HL-60 (cell line): ENCODE results near the gene LMF1.

Experiments used
- GABPA ChIP-seq: IDR thresholded peaks from 2 replicates; pipeline ENCODE4 v1.6.1; 2012; ENCODE audit warnings: low read depth
- POLR2AphosphoS5 ChIP-seq: IDR thresholded peaks from 2 replicates; pipeline ENCODE4 v1.6.1; 2012; ENCODE audit warnings: low read depth
- TF ChIP-seq, protein P1 (sequence below): IDR thresholded peaks from one replicate; pipeline ENCODE4 v1.5.1; 2011; ENCODE audit warnings: low read length, control low read depth, inconsistent platforms; ENCODE audit not compliant: insufficient read depth

DNA sequence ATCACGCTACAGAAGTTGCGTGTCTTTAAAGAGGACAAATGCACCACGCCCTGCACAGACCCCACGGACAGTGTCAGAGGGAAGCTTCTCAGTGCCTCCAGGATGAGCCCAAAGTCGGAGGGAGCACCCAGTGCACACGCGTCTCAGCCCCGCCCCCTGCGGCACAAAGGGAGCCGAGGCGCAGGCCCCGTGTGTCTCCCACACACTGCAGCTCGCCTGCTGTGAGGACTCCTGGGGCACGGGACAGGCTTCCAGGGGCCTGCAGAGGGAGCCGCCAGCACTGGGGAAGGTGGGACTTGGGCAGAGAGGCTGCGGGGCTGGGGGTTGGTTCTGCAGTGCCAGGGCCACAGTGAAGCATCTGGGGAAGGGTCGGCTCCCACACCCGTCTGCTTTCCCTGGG, 77.4 kb downstream of the LMF1 start:
- TF ChIP-seq POLR2AphosphoS5 (no peak), GABPA (no peak)
- TF ChIP-seq, protein P1, sequence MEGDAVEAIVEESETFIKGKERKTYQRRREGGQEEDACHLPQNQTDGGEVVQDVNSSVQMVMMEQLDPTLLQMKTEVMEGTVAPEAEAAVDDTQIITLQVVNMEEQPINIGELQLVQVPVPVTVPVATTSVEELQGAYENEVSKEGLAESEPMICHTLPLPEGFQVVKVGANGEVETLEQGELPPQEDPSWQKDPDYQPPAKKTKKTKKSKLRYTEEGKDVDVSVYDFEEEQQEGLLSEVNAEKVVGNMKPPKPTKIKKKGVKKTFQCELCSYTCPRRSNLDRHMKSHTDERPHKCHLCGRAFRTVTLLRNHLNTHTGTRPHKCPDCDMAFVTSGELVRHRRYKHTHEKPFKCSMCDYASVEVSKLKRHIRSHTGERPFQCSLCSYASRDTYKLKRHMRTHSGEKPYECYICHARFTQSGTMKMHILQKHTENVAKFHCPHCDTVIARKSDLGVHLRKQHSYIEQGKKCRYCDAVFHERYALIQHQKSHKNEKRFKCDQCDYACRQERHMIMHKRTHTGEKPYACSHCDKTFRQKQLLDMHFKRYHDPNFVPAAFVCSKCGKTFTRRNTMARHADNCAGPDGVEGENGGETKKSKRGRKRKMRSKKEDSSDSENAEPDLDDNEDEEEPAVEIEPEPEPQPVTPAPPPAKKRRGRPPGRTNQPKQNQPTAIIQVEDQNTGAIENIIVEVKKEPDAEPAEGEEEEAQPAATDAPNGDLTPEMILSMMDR, result no peak
